Ectodermal cell (in vitro differentiated cells): ENCODE results near the gene HP.
"Not testable (repeated sequence)": the region's sequence is repeated elsewhere in the genome, so short reads cannot be mapped to it uniquely, and the experiment has no call there.

Experiments
- H3K27ac ChIP-seq: 2 replicates; pipeline ENCODE4 v1.7.0; 2013; ENCODE audit warnings: mild to moderate bottlenecking, low read depth, low read length; ENCODE audit not compliant: insufficient read depth, poor library complexity, severe bottlenecking
- H3K27me3 ChIP-seq: 2 replicates; pipeline ENCODE4 v1.7.0; 2013; ENCODE audit warnings: mild to moderate bottlenecking, low read length; ENCODE audit not compliant: insufficient read depth, control insufficient read depth, poor library complexity, severe bottlenecking
- H3K36me3 ChIP-seq: one replicate; pipeline ENCODE4 v1.7.0; 2013; ENCODE audit warnings: low read length; ENCODE audit not compliant: control insufficient read depth, insufficient read depth
- H3K4me1 ChIP-seq: one replicate; pipeline ENCODE4 v1.7.0; 2013; ENCODE audit warnings: low read length; ENCODE audit not compliant: control insufficient read depth, insufficient read depth
- H3K4me3 ChIP-seq: 2 replicates; pipeline ENCODE4 v1.7.0; 2013; ENCODE audit warnings: low read depth, low read length, control low read depth; ENCODE audit not compliant: insufficient read depth
- H3K9me3 ChIP-seq: 2 replicates; pipeline ENCODE4 v1.7.0; 2013; ENCODE audit warnings: mild to moderate bottlenecking, low read length, moderate library complexity; ENCODE audit not compliant: control insufficient read depth
- WGBS, 2 experiments: methylation state at CpG; one replicate each; pipeline ENCODE4 v1.1.7; 2013; ENCODE audit warnings: missing lambda C conversion rate in 2 of 2; 5-methylcytosine and 5-hydroxymethylcytosine counted together

Gene HP

GRCh38 chr16:72061564-72061963 lies 7.3 kb downstream of the HP start:
- Histone ChIP-seq H3K27ac (no peak overlapping the region), H3K36me3 (no peaks in the 10 kb centered on the region), H3K4me1 (no peaks in the 10 kb centered on the region), H3K4me3 (no peak overlapping the region), H3K27me3 (no peaks in the 10 kb centered on the region), H3K9me3 (no peaks in the 10 kb centered on the region)
- WGBS, 2 experiments = 85 to 86% methylated on average over 1 of the region's 1 CpG

DNA sequence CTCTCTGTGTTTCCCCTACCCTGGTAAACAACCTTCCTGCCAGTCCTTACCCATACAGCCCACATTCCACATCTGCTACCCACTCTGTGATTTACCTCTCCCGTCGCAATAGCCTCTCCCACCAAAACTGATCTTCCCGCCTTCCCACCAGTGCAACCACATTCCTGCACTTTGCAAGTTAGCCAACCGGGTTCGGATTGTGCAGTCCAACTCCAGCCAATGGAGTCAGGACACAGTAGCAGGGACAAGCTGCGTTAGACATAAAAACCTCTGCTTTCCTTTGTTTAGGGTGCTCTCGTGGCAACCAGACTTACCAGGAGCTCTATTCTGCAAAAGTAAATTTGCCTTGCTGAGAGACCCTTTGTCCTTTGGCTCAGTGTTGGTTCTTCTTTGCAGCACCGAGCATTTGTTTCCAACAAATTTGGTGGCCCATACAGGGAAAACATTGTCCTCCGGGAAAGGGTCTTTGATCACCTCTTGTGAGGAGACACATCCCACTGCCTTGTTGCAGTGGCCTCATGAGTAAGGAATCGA lies 10.1 kb downstream of the HP start:
- no peaks in the 10 kb centered on the region for H3K4me1 ChIP-seq
- H3K9me3 ChIP-seq = no peaks in the 10 kb centered on the region
- WGBS, 2 experiments = 92% methylated on average over 10 of the region's 10 CpGs
- H3K27ac ChIP-seq = no peak overlapping the region
- no peaks in the 10 kb centered on the region for H3K36me3 ChIP-seq
- H3K27me3 ChIP-seq = no peaks in the 10 kb centered on the region
- no peak overlapping the region for H3K4me3 ChIP-seq

GRCh38 chr16:72066747-72067146 lies 12.4 kb downstream of the HP start:
- H3K4me1 ChIP-seq = no peaks in the 10 kb centered on the region
- H3K36me3 ChIP-seq = no peaks in the 10 kb centered on the region
- no peak overlapping the region for H3K4me3 ChIP-seq
- 13 to 17% methylated on average over 1 of the region's 1 CpG for WGBS, 2 experiments
- no peak overlapping the region for H3K27ac ChIP-seq
- no peaks in the 10 kb centered on the region for H3K9me3 ChIP-seq
- no peaks in the 10 kb centered on the region for H3K27me3 ChIP-seq

- no peaks in the 10 kb centered on the region for H3K9me3 ChIP-seq
- 93 to 94% methylated on average over 4 of the region's 4 CpGs for WGBS, 2 experiments
- no peaks in the 10 kb centered on the region for H3K36me3 ChIP-seq
Observed at GRCh38 chr16:72068930-72069329, 14.6 kb downstream of the HP start.

GRCh38 chr16:72072514-72073342 lies 18.4 kb downstream of the HP start:
- no peaks in the 10 kb centered on the region for H3K9me3 ChIP-seq
- H3K27ac ChIP-seq = no peak overlapping the region
- no peaks in the 10 kb centered on the region for H3K27me3 ChIP-seq
- no peaks in the 10 kb centered on the region for H3K4me1 ChIP-seq
- 86 to 88% methylated on average over 11 to 12 of the region's 12 CpGs for WGBS, 2 experiments
- H3K36me3 ChIP-seq = no peaks in the 10 kb centered on the region
- no peak overlapping the region for H3K4me3 ChIP-seq

More at GRCh38 chr16:72068930-72069329, 14.6 kb downstream of the HP start:
- no peak overlapping the region for H3K4me3 ChIP-seq
- H3K4me1 ChIP-seq = no peaks in the 10 kb centered on the region
- no peak overlapping the region for H3K27ac ChIP-seq
- no peaks in the 10 kb centered on the region for H3K27me3 ChIP-seq

GRCh38 chr16:72073560-72074230 lies 19.4 kb downstream of the HP start:
- WGBS, 2 experiments = 90 to 91% methylated on average over 8 of the region's 8 CpGs
- Histone ChIP-seq H3K4me3 (no peak overlapping the region), H3K4me1 (no peaks in the 10 kb centered on the region), H3K9me3 (no peaks in the 10 kb centered on the region), H3K27ac (no peak overlapping the region), H3K36me3 (no peaks in the 10 kb centered on the region), H3K27me3 (no peaks in the 10 kb centered on the region)

DNA sequence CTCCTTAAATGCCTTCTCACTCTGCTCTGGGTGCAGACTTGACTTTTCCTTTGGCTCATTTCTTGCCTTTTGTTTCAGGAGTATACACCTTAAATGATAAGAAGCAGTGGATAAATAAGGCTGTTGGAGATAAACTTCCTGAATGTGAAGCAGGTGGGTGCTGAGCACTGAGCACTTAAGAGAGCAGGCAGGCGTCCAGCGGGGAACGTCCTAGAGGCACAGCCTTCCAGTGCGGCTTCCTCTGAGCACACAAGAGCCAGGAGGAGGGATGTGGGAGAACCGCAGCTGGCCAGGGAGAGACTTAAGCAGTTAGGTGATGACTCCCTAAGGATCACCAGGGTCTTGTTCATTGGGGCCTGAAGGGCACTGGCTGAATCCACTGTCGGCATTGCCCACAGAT lies 20.8 kb downstream of the HP start:
- not testable (repeated sequence) for H3K9me3 ChIP-seq, H3K4me3 ChIP-seq, H3K27me3 ChIP-seq, H3K27ac ChIP-seq, H3K36me3 ChIP-seq, H3K4me1 ChIP-seq
- 67 to 77% methylated on average over 2 of the region's 6 CpGs for WGBS, 2 experiments

- not testable (repeated sequence) for H3K27ac ChIP-seq, H3K27me3 ChIP-seq, H3K4me1 ChIP-seq, H3K9me3 ChIP-seq, H3K36me3 ChIP-seq, H3K4me3 ChIP-seq
- WGBS, 2 experiments = 88 to 96% methylated on average over 1 of the region's 5 CpGs
Observed at GRCh38 chr16:72076991-72077706, 22.8 kb downstream of the HP start.

- Histone ChIP-seq H3K27me3 (no peaks in the 10 kb centered on the region), H3K36me3 (peaks cover 26% of the 10 kb centered on the region), H3K9me3 (no peaks in the 10 kb centered on the region), H3K4me1 (no peaks in the 10 kb centered on the region), H3K4me3 (no peak overlapping the region), H3K27ac (no peak overlapping the region)
- WGBS, 2 experiments = 64 to 67% methylated on average over 3 of the region's 3 CpGs
Observed at GRCh38 chr16:72083778-72084404, 29.6 kb downstream of the HP start.
